Endothelial cell (in vitro differentiated cells): Measurements from ENCODE around the gene RNF103. TPM values are rescaled to one million over a fixed set of nuclear protein-coding genes. Genes with fewer than 3 reads are reported as not detected.

ENCODE experiments used
- DNase-seq: peaks from one replicate; pipeline ENCODE4 v3.0.0; 2021; ENCODE audit warnings: low spot score
- H3K27ac Mint-ChIP-seq: one replicate; pipeline ENCODE4 v1.8.0; 2021; ENCODE audit warnings: mixed read lengths, inconsistent platforms; ENCODE audit not compliant: unreplicated experiment
- H3K27me3 Mint-ChIP-seq: one replicate; pipeline ENCODE4 v1.8.0; 2021; ENCODE audit warnings: mild to moderate bottlenecking, moderate library complexity, mixed read lengths, inconsistent platforms; ENCODE audit not compliant: unreplicated experiment
- H3K36me3 Mint-ChIP-seq: one replicate; pipeline ENCODE4 v1.8.0; 2021; ENCODE audit warnings: mild to moderate bottlenecking, low read depth, mixed read lengths, inconsistent platforms; ENCODE audit not compliant: unreplicated experiment
- H3K4me1 Mint-ChIP-seq: one replicate; pipeline ENCODE4 v1.8.0; 2021; ENCODE audit warnings: mild to moderate bottlenecking, mixed read lengths, inconsistent platforms; ENCODE audit not compliant: unreplicated experiment
- H3K4me3 Mint-ChIP-seq: one replicate; pipeline ENCODE4 v1.8.0; 2021; ENCODE audit warnings: mild to moderate bottlenecking, mixed read lengths, inconsistent platforms; ENCODE audit not compliant: unreplicated experiment
- H3K9me3 Mint-ChIP-seq: one replicate; pipeline ENCODE4 v1.8.0; 2021; ENCODE audit warnings: mixed read lengths, inconsistent platforms; ENCODE audit not compliant: unreplicated experiment
- CTCF ChIP-seq: fragments of 200-600 bp; sonication (generic); IDR thresholded peaks from one replicate; pipeline ENCODE4 v1.5.0; 2021; ENCODE audit warnings: antibody characterized with exemption; ENCODE audit not compliant: unreplicated experiment
- total RNA-seq: library from RNA; stranded (reverse); fragmentation: NEBNext Ultra II Directional; extraction: Animal tissue kit (Norgen Biotek cat#: 25700); gene quantifications from one replicate; pipeline ENCODE4 v1.2.1, GENCODE V29; 2021; ENCODE audit not compliant: unreplicated experiment

RNF103 gene
- total RNA-seq, 1 donor from 2014 or later, result 31.9 TPM

- Mint-ChIP-seq H3K4me3 (no peak overlapping the region), H3K36me3 (peaks cover 5% of the 10 kb centered on the region), H3K9me3 (no peaks in the 10 kb centered on the region), H3K4me1 (no peaks in the 10 kb centered on the region), H3K27ac (no peak overlapping the region), H3K27me3 (no peaks in the 10 kb centered on the region)
- DNase-seq, result no peak
- no peak for TF ChIP-seq CTCF
Measured at GRCh38 chr2:86646329-86646728, 22.7 kb upstream of the RNF103 start.

- no peaks in the 10 kb centered on the region for H3K4me1 Mint-ChIP-seq
Measured at GRCh38 chr2:86645752-86646151, 22.1 kb upstream of the RNF103 start.

GRCh38 chr2:86638712-86639111 lies 15.0 kb upstream of the RNF103 start:
- no peak for TF ChIP-seq CTCF
- no peak for DNase-seq
- Mint-ChIP-seq H3K4me3 (no peak overlapping the region), H3K9me3 (no peaks in the 10 kb centered on the region), H3K27me3 (no peaks in the 10 kb centered on the region), H3K4me1 (no peaks in the 10 kb centered on the region), H3K27ac (no peak overlapping the region), H3K36me3 (no peaks in the 10 kb centered on the region)

More at GRCh38 chr2:86645752-86646151, 22.1 kb upstream of the RNF103 start:
- Mint-ChIP-seq H3K36me3 (peaks cover 5% of the 10 kb centered on the region), H3K27ac (no peak overlapping the region), H3K9me3 (no peaks in the 10 kb centered on the region), H3K4me3 (no peak overlapping the region), H3K27me3 (no peaks in the 10 kb centered on the region)
- no peak for TF ChIP-seq CTCF
- no peak for DNase-seq

- no peak for TF ChIP-seq CTCF
- Mint-ChIP-seq H3K36me3 (no peaks in the 10 kb centered on the region), H3K27me3 (no peaks in the 10 kb centered on the region), H3K4me1 (peaks cover 4% of the 10 kb centered on the region), H3K9me3 (no peaks in the 10 kb centered on the region), H3K4me3 (no peak overlapping the region), H3K27ac (no peak overlapping the region)
- no peak for DNase-seq
Measured at GRCh38 chr2:86636842-86637241, 13.2 kb upstream of the RNF103 start.

GRCh38 chr2:86634352-86634751 lies 10.7 kb upstream of the RNF103 start:
- no peaks in the 10 kb centered on the region for H3K36me3 Mint-ChIP-seq
- no peaks in the 10 kb centered on the region for H3K9me3 Mint-ChIP-seq
- no peak overlapping the region for H3K27ac Mint-ChIP-seq
- no peak overlapping the region for H3K4me3 Mint-ChIP-seq
- H3K4me1 Mint-ChIP-seq, result peaks cover 10% of the 10 kb centered on the region
- no peak for TF ChIP-seq CTCF
- H3K27me3 Mint-ChIP-seq, result peaks cover under 1% of the 10 kb centered on the region
- DNase-seq, result no peak
